ENCODE measurements around the gene RDH13. TPM values are rescaled to one million over a fixed set of nuclear protein-coding genes. Genes with fewer than 3 reads are reported as not detected.

Gene RDH13
- total RNA-seq, 1 experiment from 2014 or later, result 39.5 TPM

GRCh38 chr19:55086730-55087541, 24.0 kb upstream of the RDH13 start (continued):
- TF ChIP-seq ETV6 (CRISPR knock-in tag; IDR thresholded peaks at IDR 0.05) (peak; percentile 38; the same call in 1 of the 2 replicates), TP53 (CRISPR knock-in tag; IDR thresholded peaks at IDR 0.05) (0 out of 2 replicates have a peak, but pooled peaks have one; percentile 56), E2F4 (CRISPR knock-in tag; IDR thresholded peaks at IDR 0.05; ENCODE audit: borderline replicate concordance, low read depth) (no peak), E2F1 (CRISPR knock-in tag; IDR thresholded peaks at IDR 0.05) (no peak), ZNF425 (CRISPR knock-in tag; conservative IDR thresholded peaks at IDR 0.05) (no peak), NR2C2 (CRISPR knock-in tag; IDR thresholded peaks at IDR 0.05) (no peak), FOXP1 (CRISPR knock-in tag; IDR thresholded peaks at IDR 0.05; ENCODE audit: borderline replicate concordance) (peak; percentile 27; the same call in 1 of the 2 replicates), USF2 (CRISPR knock-in tag; IDR thresholded peaks at IDR 0.05) (no peak), ZNF138 (CRISPR knock-in tag; conservative IDR thresholded peaks at IDR 0.05) (peak; percentile 58; the same call in 1 of the 2 replicates), AR (CRISPR knock-in tag; IDR thresholded peaks at IDR 0.05) (no peak), MAX (CRISPR knock-in tag; IDR thresholded peaks at IDR 0.05) (no peak), NR3C1 (CRISPR knock-in tag; conservative IDR thresholded peaks at IDR 0.05; ENCODE audit: low read depth) (no peak), ARID4B (CRISPR knock-in tag; IDR thresholded peaks at IDR 0.05; ENCODE audit: borderline replicate concordance) (peak; percentile 45; the same call in 1 of the 2 replicates), KAT7 (CRISPR knock-in tag; IDR thresholded peaks at IDR 0.05; ENCODE audit: borderline replicate concordance) (no peak), NFATC4 (CRISPR knock-in tag; IDR thresholded peaks at IDR 0.05) (no peak), ZNF532 (CRISPR knock-in tag; IDR thresholded peaks at IDR 0.05; ENCODE audit: borderline replicate concordance) (no peak), ZNF121 (CRISPR knock-in tag; IDR thresholded peaks at IDR 0.05) (no peak), MXD4 (CRISPR knock-in tag; IDR thresholded peaks at IDR 0.05; ENCODE audit: borderline replicate concordance) (no peak), IRF2 (CRISPR knock-in tag; IDR thresholded peaks at IDR 0.05; ENCODE audit: borderline replicate concordance, low read depth) (no peak), NFYB (CRISPR knock-in tag; conservative IDR thresholded peaks at IDR 0.05; ENCODE audit: low read depth) (peak; percentile 67)
